Mucosa of rectum (tissue), 2 donors: ENCODE measurements around the gene CENPP.

Experiments used
- H3K27ac ChIP-seq, 2 donors: one replicate each; pipeline ENCODE4 v1.7.0; 2013; ENCODE audit warnings: inconsistent platforms in 2 of 2, low read depth in 2 of 2, low read length in 2 of 2
- H3K27me3 ChIP-seq, 2 donors: one replicate each; pipeline ENCODE4 v1.7.0; 2013; ENCODE audit warnings: low read length in 2 of 2; ENCODE audit not compliant: control insufficient read depth in 2 of 2, insufficient read depth in 2 of 2
- H3K36me3 ChIP-seq, 2 donors: one replicate each; pipeline ENCODE4 v1.7.0; 2013; ENCODE audit warnings: low read length in 2 of 2; ENCODE audit not compliant: control insufficient read depth in 2 of 2, insufficient read depth in 2 of 2
- H3K4me1 ChIP-seq, 2 donors: one replicate each; pipeline ENCODE4 v1.7.0; 2013; ENCODE audit warnings: low read length in 2 of 2, mild to moderate bottlenecking in 1 of 2; ENCODE audit not compliant: control insufficient read depth in 2 of 2, insufficient read depth in 2 of 2
- H3K4me3 ChIP-seq, 2 donors: one replicate each; pipeline ENCODE4 v1.7.0; 2013; ENCODE audit warnings: low read length in 2 of 2
- H3K9ac ChIP-seq, 2 donors: one replicate each; pipeline ENCODE4 v1.7.0; 2013; ENCODE audit warnings: low read length in 2 of 2, low read depth in 1 of 2, mild to moderate bottlenecking in 1 of 2
- H3K9me3 ChIP-seq, 2 donors: one replicate each; pipeline ENCODE4 v1.7.0; 2013; ENCODE audit warnings: low read length in 2 of 2; ENCODE audit not compliant: control insufficient read depth in 2 of 2
- donor health status: healthy.
- donor health status: Normal muscosa, but diverticular disease.

CENPP gene

DNA sequence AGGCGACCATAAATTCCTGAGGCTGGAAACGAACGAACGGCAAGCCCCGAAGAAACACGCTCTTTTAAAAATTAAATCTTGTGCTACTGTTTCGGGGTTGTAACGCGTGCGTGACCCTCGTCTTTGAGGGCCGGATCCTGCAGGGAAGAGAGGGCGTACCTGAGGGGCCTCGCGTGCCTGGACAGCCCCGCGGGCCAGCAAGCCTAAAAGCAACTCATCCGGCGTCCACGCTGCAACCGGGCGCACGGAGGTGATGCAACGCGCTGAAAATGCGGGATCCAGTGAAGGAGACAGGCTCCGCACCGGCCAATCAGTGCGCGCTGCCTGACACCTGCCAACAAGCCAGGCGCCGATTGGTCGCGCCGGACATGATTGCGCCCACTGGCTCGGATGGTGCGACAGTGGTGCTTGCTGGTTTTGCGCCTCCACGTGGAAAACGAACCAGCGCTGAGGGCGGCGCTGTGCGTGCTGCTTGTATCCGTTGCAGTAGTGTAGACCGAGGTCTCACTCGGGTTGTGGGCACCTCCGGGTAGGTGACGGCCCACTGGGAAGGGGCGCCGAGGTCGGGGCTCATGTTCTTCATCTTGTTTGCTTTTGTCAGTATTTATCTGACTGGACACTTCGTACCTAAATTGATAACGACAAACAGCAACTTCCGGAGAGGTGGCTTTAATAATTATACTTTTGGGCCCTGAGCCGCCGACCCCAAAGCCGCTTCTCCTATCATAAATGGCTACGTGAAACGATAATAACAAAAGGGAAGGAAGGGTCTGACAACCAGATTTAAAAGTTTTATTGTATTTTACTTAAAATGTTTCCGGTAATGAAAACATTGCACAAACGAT lies 32.1 kb upstream of the CENPP start, which contains the start of gene IARS1:
IARS1 (minus strand) TSS at position 246 of the 845 bp plus-strand sequence. CDS start 4,278 bp downstream, outside the sequence.
- Histone ChIP-seq H3K36me3 (peaks cover 14 to 18% of the 10 kb centered on the region in 2 donors), H3K27ac (peak within 1 kb of the TSS; percentile 46 to 70), H3K9ac (peak within 1 kb of the TSS; percentile 74 to 80), H3K27me3 (no peaks in the 10 kb centered on the region), H3K9me3 (no peaks in the 10 kb centered on the region), H3K4me1 (peaks cover 12 to 15% of the 10 kb centered on the region in 2 donors), H3K4me3 (peak within 1 kb of the TSS; percentile 91 to 94)

DNA sequence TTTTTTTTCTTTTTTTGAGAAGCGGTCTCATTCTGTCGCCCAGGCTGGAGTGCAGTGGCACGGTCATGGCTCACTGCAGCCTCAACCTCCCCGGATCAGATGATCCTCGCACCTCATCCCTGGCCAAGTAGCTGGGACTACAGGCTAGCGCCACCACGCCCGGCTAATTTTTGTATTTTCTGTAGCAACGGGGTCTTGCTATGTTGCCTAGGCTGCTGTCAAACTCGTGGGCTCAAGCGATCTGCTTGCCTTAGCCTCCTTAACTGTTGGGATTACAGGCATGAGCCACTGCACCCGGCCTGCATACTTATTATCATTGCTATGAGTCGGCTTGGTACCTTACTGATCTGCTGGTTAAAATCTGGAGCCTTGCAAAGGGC lies 31.5 kb upstream of the CENPP start:
- Histone ChIP-seq H3K4me3 (peak overlapping the region; percentile 91 to 94), H3K27ac (peak overlapping the region; percentile 1 to 70), H3K4me1 (peaks cover 12 to 15% of the 10 kb centered on the region in 2 donors), H3K9ac (peak overlapping the region; percentile 61 to 74), H3K36me3 (peaks cover 18 to 23% of the 10 kb centered on the region in 2 donors), H3K27me3 (no peaks in the 10 kb centered on the region), H3K9me3 (no peaks in the 10 kb centered on the region)

DNA sequence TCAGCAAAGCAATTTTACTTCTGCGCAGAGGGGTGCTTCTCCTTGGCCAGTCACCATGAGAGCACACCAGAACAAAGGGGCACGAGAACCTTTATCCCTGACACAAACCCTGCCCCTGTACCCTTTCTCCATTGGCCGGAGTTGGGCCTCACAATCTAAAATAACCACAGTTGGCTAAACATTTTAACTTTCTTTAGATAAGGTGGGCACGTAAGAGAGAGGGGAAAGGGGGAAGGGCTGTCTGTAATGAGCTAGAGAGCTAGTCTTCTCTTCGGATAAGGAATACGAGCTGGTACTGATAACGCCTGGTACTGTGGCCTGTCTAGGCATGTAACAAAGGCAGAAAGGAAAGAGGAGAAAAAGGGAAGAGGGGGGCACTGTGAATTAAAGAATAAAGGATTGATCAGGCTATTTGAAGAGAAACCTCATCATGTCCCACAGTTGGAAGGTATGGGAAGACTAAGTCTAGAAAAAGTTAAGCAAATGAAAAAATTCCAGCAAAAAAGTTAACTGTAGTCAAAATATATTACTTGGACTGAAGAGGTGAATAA lies 30.4 kb upstream of the CENPP start:
- H3K4me3 ChIP-seq, result no peak overlapping the region
- peaks cover 12 to 15% of the 10 kb centered on the region in 2 donors for H3K4me1 ChIP-seq
- H3K27me3 ChIP-seq, result no peaks in the 10 kb centered on the region
- H3K9ac ChIP-seq, result no peak overlapping the region
- H3K36me3 ChIP-seq, result peaks cover 19 to 24% of the 10 kb centered on the region in 2 donors
- H3K9me3 ChIP-seq, result no peaks in the 10 kb centered on the region
- H3K27ac ChIP-seq, result no peak overlapping the region

DNA sequence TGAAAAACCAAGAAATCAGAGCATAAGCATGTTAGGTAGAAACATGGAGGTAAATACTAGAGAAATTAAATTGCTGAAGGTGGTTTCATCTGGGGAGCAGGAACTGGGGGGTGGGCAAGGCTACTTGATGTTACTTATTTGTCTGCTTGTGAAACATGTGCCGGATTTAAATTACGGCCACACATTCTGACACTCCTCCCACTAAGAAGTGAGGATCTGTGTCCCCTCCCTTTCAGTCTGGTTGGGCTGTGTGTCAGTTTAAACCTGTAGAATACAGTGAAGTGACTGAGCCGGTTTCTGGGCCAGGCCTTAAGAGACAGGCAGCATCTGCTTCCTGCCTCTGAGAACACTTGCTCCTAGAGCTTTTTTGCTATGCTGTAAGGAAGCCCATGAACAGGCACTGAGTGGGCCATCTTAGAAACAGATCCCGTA lies 29.9 kb upstream of the CENPP start:
- Histone ChIP-seq H3K36me3 (peaks cover 23 to 29% of the 10 kb centered on the region in 2 donors), H3K27me3 (no peaks in the 10 kb centered on the region), H3K4me3 (no peak overlapping the region), H3K27ac (no peak overlapping the region), H3K9ac (no peak overlapping the region), H3K9me3 (no peaks in the 10 kb centered on the region), H3K4me1 (peaks cover 12 to 15% of the 10 kb centered on the region in 2 donors)

- H3K36me3 ChIP-seq, result peaks cover 35 to 42% of the 10 kb centered on the region in 2 donors
These were observed 28.1 kb upstream of the CENPP start for GRCh38 chr9:92297611-92298010.

GRCh38 chr9:92298036-92298435 lies 27.7 kb upstream of the CENPP start:
- Histone ChIP-seq H3K36me3 (peaks cover 36 to 45% of the 10 kb centered on the region in 2 donors), H3K4me1 (peaks cover 5 to 8% of the 10 kb centered on the region in 2 donors), H3K27ac (no peak overlapping the region), H3K4me3 (no peak overlapping the region), H3K9ac (no peak overlapping the region), H3K9me3 (no peaks in the 10 kb centered on the region), H3K27me3 (no peaks in the 10 kb centered on the region)

More at GRCh38 chr9:92297611-92298010, 28.1 kb upstream of the CENPP start:
- Histone ChIP-seq H3K9ac (no peak overlapping the region), H3K27ac (no peak overlapping the region), H3K4me1 (peaks cover 5 to 12% of the 10 kb centered on the region in 2 donors), H3K27me3 (no peaks in the 10 kb centered on the region), H3K4me3 (no peak overlapping the region), H3K9me3 (no peaks in the 10 kb centered on the region)

- H3K4me3 ChIP-seq, result no peak overlapping the region
- no peak overlapping the region for H3K27ac ChIP-seq
- H3K36me3 ChIP-seq, result peaks cover 40 to 47% of the 10 kb centered on the region in 2 donors
- no peaks in the 10 kb centered on the region for H3K9me3 ChIP-seq
- no peak overlapping the region for H3K9ac ChIP-seq
- H3K27me3 ChIP-seq, result no peaks in the 10 kb centered on the region
- peaks cover 5 to 6% of the 10 kb centered on the region in 2 donors for H3K4me1 ChIP-seq
These were observed 26.6 kb upstream of the CENPP start for GRCh38 chr9:92299116-92299515.

- H3K9me3 ChIP-seq, result no peaks in the 10 kb centered on the region
- H3K4me1 ChIP-seq, result no peaks in the 10 kb centered on the region
- H3K9ac ChIP-seq, result no peak overlapping the region
- no peaks in the 10 kb centered on the region for H3K27me3 ChIP-seq
- H3K27ac ChIP-seq, result no peak overlapping the region
- peaks cover 56 to 64% of the 10 kb centered on the region in 2 donors for H3K36me3 ChIP-seq
- H3K4me3 ChIP-seq, result no peak overlapping the region
These were observed 24.8 kb upstream of the CENPP start for GRCh38 chr9:92300936-92301335.

- H3K36me3 ChIP-seq, result peaks cover 60 to 67% of the 10 kb centered on the region in 2 donors
These were observed 16.9 kb upstream of the CENPP start for GRCh38 chr9:92308893-92309292.

GRCh38 chr9:92310562-92310961 lies 15.2 kb upstream of the CENPP start:
- no peaks in the 10 kb centered on the region for H3K27me3 ChIP-seq
- no peak overlapping the region for H3K27ac ChIP-seq

More at GRCh38 chr9:92308893-92309292, 16.9 kb upstream of the CENPP start:
- H3K27ac ChIP-seq, result no peak overlapping the region
- no peaks in the 10 kb centered on the region for H3K27me3 ChIP-seq
- H3K9ac ChIP-seq, result no peak overlapping the region
- no peaks in the 10 kb centered on the region for H3K4me1 ChIP-seq
- no peaks in the 10 kb centered on the region for H3K9me3 ChIP-seq
- no peak overlapping the region for H3K4me3 ChIP-seq

More at GRCh38 chr9:92310562-92310961, 15.2 kb upstream of the CENPP start:
- Histone ChIP-seq H3K4me1 (no peaks in the 10 kb centered on the region), H3K9ac (no peak overlapping the region), H3K4me3 (no peak overlapping the region), H3K36me3 (peaks cover 48 to 55% of the 10 kb centered on the region in 2 donors), H3K9me3 (no peaks in the 10 kb centered on the region)
